ENCODE data around the gene ERBIN. TPM values are rescaled to one million over a fixed set of nuclear protein-coding genes. Genes with fewer than 3 reads are reported as not detected.

Gene ERBIN, protein sequence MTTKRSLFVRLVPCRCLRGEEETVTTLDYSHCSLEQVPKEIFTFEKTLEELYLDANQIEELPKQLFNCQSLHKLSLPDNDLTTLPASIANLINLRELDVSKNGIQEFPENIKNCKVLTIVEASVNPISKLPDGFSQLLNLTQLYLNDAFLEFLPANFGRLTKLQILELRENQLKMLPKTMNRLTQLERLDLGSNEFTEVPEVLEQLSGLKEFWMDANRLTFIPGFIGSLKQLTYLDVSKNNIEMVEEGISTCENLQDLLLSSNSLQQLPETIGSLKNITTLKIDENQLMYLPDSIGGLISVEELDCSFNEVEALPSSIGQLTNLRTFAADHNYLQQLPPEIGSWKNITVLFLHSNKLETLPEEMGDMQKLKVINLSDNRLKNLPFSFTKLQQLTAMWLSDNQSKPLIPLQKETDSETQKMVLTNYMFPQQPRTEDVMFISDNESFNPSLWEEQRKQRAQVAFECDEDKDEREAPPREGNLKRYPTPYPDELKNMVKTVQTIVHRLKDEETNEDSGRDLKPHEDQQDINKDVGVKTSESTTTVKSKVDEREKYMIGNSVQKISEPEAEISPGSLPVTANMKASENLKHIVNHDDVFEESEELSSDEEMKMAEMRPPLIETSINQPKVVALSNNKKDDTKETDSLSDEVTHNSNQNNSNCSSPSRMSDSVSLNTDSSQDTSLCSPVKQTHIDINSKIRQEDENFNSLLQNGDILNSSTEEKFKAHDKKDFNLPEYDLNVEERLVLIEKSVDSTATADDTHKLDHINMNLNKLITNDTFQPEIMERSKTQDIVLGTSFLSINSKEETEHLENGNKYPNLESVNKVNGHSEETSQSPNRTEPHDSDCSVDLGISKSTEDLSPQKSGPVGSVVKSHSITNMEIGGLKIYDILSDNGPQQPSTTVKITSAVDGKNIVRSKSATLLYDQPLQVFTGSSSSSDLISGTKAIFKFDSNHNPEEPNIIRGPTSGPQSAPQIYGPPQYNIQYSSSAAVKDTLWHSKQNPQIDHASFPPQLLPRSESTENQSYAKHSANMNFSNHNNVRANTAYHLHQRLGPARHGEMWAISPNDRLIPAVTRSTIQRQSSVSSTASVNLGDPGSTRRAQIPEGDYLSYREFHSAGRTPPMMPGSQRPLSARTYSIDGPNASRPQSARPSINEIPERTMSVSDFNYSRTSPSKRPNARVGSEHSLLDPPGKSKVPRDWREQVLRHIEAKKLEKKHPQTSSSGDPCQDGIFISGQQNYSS (N-terminal part only)
- total RNA-seq: 96.6 and 101 TPM in 2 replicates

DNA sequence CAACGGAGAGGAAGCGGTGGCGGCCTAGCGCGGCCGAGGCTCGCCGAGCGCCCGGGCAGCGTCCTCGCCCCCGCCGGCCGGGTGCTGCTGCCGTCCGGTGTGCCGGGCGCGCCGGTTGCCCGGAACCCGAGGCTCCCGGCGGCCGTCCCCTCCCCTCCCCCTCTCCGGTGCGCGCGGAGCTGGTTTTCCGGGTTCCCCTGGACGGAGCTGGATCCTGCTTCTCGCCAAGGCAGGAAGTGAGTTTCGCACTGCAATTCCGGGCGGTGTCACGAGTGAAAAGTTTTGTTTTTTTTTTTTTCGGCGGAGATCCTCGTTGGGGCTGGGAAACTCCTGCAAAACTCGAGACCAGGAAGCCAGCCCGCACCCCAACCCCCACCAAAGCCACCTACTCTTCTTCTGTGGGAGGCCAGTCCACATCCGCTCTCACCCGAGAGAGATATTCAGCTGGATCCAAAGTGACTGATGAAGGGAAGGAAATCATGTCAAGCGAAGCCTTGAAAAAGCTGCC lies at the start of gene ERBIN:
TSS of gene ERBIN (plus strand) at position 300 of the 508 bp plus-strand sequence. CDS start 66,144 bp downstream, outside the sequence.

Other genes with a start within 250 kb of the ERBIN start
- 20.7 and 33.2 TPM in 2 replicates for gene SGTB, start 204.5 kb upstream of the ERBIN start, total RNA-seq
- 40.0 and 50.1 TPM in 2 replicates for gene NLN, start 204.4 kb upstream of the ERBIN start, total RNA-seq
- gene SREK1, start 217.7 kb downstream of the ERBIN start, total RNA-seq: 78.9 and 101 TPM in 2 replicates

Measured in uterine smooth muscle cell (primary cell).